ENCODE data around the gene SPATA22. TPM values are rescaled to one million over a fixed set of nuclear protein-coding genes. Genes with fewer than 3 reads are reported as not detected.
A peak's percentile ranks its signal among the peaks of the same experiment; 100 is the strongest.
"Not testable (repeated sequence)": the region's sequence is repeated elsewhere in the genome, so short reads cannot be mapped to it uniquely, and the experiment has no call there.

SPATA22 gene
- total RNA-seq, 2 donors from 2014 or later: not detected

- DNase-seq (ENCODE audit: low spot score in 2 of 2): no peak
- H3K36me3 Mint-ChIP-seq: no peaks in the 10 kb centered on the region
- no peaks in the 10 kb centered on the region for H3K9me3 Mint-ChIP-seq
- no peak for ATAC-seq
- H3K27ac Mint-ChIP-seq: no peak overlapping the region
These were observed 11.2 kb upstream of the SPATA22 start for GRCh38 chr17:3482852-3483251.

GRCh38 chr17:3479988-3480387, 8.4 kb upstream of the SPATA22 start:
- Mint-ChIP-seq H3K9me3 (no peaks in the 10 kb centered on the region), H3K27ac (no peak overlapping the region), H3K36me3 (no peaks in the 10 kb centered on the region)
- DNase-seq (ENCODE audit: low spot score in 2 of 2) (no peak), ATAC-seq (no peak)

- Mint-ChIP-seq H3K9me3 (no peaks in the 10 kb centered on the region), H3K36me3 (no peaks in the 10 kb centered on the region), H3K27ac (peak within 1 kb of the TSS in 1 of 2 donors; percentile 0)
- no peak for DNase-seq (ENCODE audit: low spot score in 2 of 2)
- no peak for ATAC-seq
These were observed 4.4 kb upstream of the SPATA22 start, which contains the start of gene ASPA for GRCh38 chr17:3475812-3476610. Gene ASPA, plus strand, starts transcription at chr17:3475997. Its CDS starts 163 bp downstream, at chr17:3476160.

- no peak overlapping the region for H3K27ac Mint-ChIP-seq
- DNase-seq (ENCODE audit: low spot score in 2 of 2) (no peak), ATAC-seq (no peak)
- no peaks in the 10 kb centered on the region for H3K36me3 Mint-ChIP-seq
- no peaks in the 10 kb centered on the region for H3K9me3 Mint-ChIP-seq
These were observed 3.6 kb upstream of the SPATA22 start for GRCh38 chr17:3475251-3475685.

- DNase-seq (ENCODE audit: low spot score in 2 of 2): no peak
- Mint-ChIP-seq H3K36me3 (no peaks in the 10 kb centered on the region), H3K9me3 (no peaks in the 10 kb centered on the region), H3K27ac (no peak overlapping the region)
- no peak for ATAC-seq
These were observed 2.6 kb upstream of the SPATA22 start for GRCh38 chr17:3474212-3474611.

GRCh38 chr17:3472137-3472536, 518 bp upstream of the SPATA22 start:
- H3K9me3 Mint-ChIP-seq: no peaks in the 10 kb centered on the region
- no peak for ATAC-seq
- no peak for DNase-seq (ENCODE audit: low spot score in 2 of 2)
- no peak overlapping the region for H3K27ac Mint-ChIP-seq
- H3K36me3 Mint-ChIP-seq: no peaks in the 10 kb centered on the region

GRCh38 chr17:3469529-3469928, 2.1 kb downstream of the SPATA22 start:
- Mint-ChIP-seq H3K27ac (no peak overlapping the region), H3K36me3 (no peaks in the 10 kb centered on the region)
- no peak for ATAC-seq

GRCh38 chr17:3466355-3466754, 5.3 kb downstream of the SPATA22 start:
- H3K27ac Mint-ChIP-seq, H3K9me3 Mint-ChIP-seq, H3K36me3 Mint-ChIP-seq: not testable (repeated sequence)

More at GRCh38 chr17:3469529-3469928, 2.1 kb downstream of the SPATA22 start:
- H3K9me3 Mint-ChIP-seq: no peaks in the 10 kb centered on the region
- DNase-seq (ENCODE audit: low spot score in 2 of 2): no peak

GRCh38 chr17:3448059-3448665, 23.5 kb downstream of the SPATA22 start:
- ATAC-seq (no peak), DNase-seq (ENCODE audit: low spot score in 2 of 2) (no peak)
- Mint-ChIP-seq H3K36me3 (no peaks in the 10 kb centered on the region), H3K9me3 (no peaks in the 10 kb centered on the region), H3K27ac (no peak overlapping the region)

More at GRCh38 chr17:3466355-3466754, 5.3 kb downstream of the SPATA22 start:
- ATAC-seq; DNase-seq (ENCODE audit: low spot score in 2 of 2): not testable (repeated sequence)

- no peak overlapping the region for H3K27ac Mint-ChIP-seq
- no peaks in the 10 kb centered on the region for H3K9me3 Mint-ChIP-seq
- no peak for DNase-seq (ENCODE audit: low spot score in 2 of 2)
- no peak for ATAC-seq
- no peaks in the 10 kb centered on the region for H3K36me3 Mint-ChIP-seq
These were observed 24.0 kb downstream of the SPATA22 start for GRCh38 chr17:3447625-3448024.

- no peak overlapping the region for H3K27ac Mint-ChIP-seq
- DNase-seq (ENCODE audit: low spot score in 2 of 2) (no peak), ATAC-seq (no peak)
- no peaks in the 10 kb centered on the region for H3K9me3 Mint-ChIP-seq
- H3K36me3 Mint-ChIP-seq: no peaks in the 10 kb centered on the region
These were observed 31.2 kb downstream of the SPATA22 start for GRCh38 chr17:3440451-3440850.

GRCh38 chr17:3438368-3438767, 33.3 kb downstream of the SPATA22 start:
- H3K27ac Mint-ChIP-seq: no peak overlapping the region
- ATAC-seq (no peak), DNase-seq (ENCODE audit: low spot score in 2 of 2) (no peak)
- no peaks in the 10 kb centered on the region for H3K9me3 Mint-ChIP-seq
- H3K36me3 Mint-ChIP-seq: no peaks in the 10 kb centered on the region

GRCh38 chr17:3433741-3434140, 37.9 kb downstream of the SPATA22 start, which contains the start of gene OR1E2:
Gene OR1E2, minus strand, starts transcription at chr17:3433841. Its CDS starts 0 bp downstream, at chr17:3433841.
- no peak for ATAC-seq
- H3K36me3 Mint-ChIP-seq: no peaks in the 10 kb centered on the region

GRCh38 chr17:3433215-3433614, 38.4 kb downstream of the SPATA22 start:
- peak in 1 of 2 donors; percentile 13 for DNase-seq (ENCODE audit: low spot score in 2 of 2)
- H3K9me3 Mint-ChIP-seq, H3K27ac Mint-ChIP-seq, H3K36me3 Mint-ChIP-seq, ATAC-seq: not testable (repeated sequence)

More at GRCh38 chr17:3433741-3434140, 37.9 kb downstream of the SPATA22 start, which contains the start of gene OR1E2:
- Mint-ChIP-seq H3K9me3 (no peaks in the 10 kb centered on the region), H3K27ac (no peak within 1 kb of the TSS)
- no peak for DNase-seq (ENCODE audit: low spot score in 2 of 2)

- Mint-ChIP-seq H3K9me3 (peaks cover 3 to 4% of the 10 kb centered on the region in 2 donors), H3K36me3 (peaks cover 0 to 6% of the 10 kb centered on the region in 2 donors), H3K27ac (no peak overlapping the region)
- no peak for DNase-seq (ENCODE audit: low spot score in 2 of 2)
- no peak for ATAC-seq
These were observed 53.4 kb downstream of the SPATA22 start for GRCh38 chr17:3418222-3418621.

- Mint-ChIP-seq H3K36me3 (no peaks in the 10 kb centered on the region), H3K9me3 (no peaks in the 10 kb centered on the region), H3K27ac (no peak overlapping the region)
- DNase-seq (ENCODE audit: low spot score in 2 of 2) (no peak), ATAC-seq (no peak)
These were observed 56.0 kb downstream of the SPATA22 start for GRCh38 chr17:3415610-3416009.

GRCh38 chr17:3412216-3412615, 59.4 kb downstream of the SPATA22 start:
- not testable (repeated sequence) for DNase-seq (ENCODE audit: low spot score in 2 of 2); ATAC-seq; H3K27ac Mint-ChIP-seq
- Mint-ChIP-seq H3K9me3 (peaks cover 10 to 14% of the 10 kb centered on the region in 2 donors), H3K36me3 (peaks cover 5 to 14% of the 10 kb centered on the region in 2 donors)
